Trophoblast cell (in vitro differentiated cells and primary cell): Measurements from ENCODE around the gene EPS8L3.

Source experiments
- DNase-seq, 2 donors: peaks; one replicate each; pipeline ENCODE4 v3.0.0-alpha.2; 2016
- H2AFZ ChIP-seq: 2 replicates; pipeline ENCODE4 v1.6.1; 2013; ENCODE audit warnings: low read length, moderate library complexity, mild to moderate bottlenecking; ENCODE audit not compliant: insufficient read depth, poor library complexity
- H2AK5ac ChIP-seq: 2 replicates; pipeline ENCODE4 v1.6.1; 2013; ENCODE audit warnings: mild to moderate bottlenecking, low read length
- H2BK120ac ChIP-seq: 2 replicates; pipeline ENCODE4 v1.6.1; 2013; ENCODE audit warnings: low read length, mild to moderate bottlenecking, moderate library complexity; ENCODE audit not compliant: insufficient read depth, poor library complexity
- H2BK12ac ChIP-seq: 2 replicates; pipeline ENCODE4 v1.6.1; 2013; ENCODE audit warnings: mild to moderate bottlenecking, low read length, moderate library complexity
- H2BK5ac ChIP-seq: 2 replicates; pipeline ENCODE4 v1.6.1; 2013; ENCODE audit warnings: low read length, low read depth, moderate library complexity, mild to moderate bottlenecking; ENCODE audit not compliant: poor library complexity
- H3K14ac ChIP-seq: 2 replicates; pipeline ENCODE4 v1.6.1; 2013; ENCODE audit warnings: mild to moderate bottlenecking, low read length
- H3K18ac ChIP-seq: 2 replicates; pipeline ENCODE4 v1.6.1; 2013; ENCODE audit warnings: mild to moderate bottlenecking, low read length
- H3K23ac ChIP-seq: 2 replicates; pipeline ENCODE4 v1.6.1; 2013; ENCODE audit warnings: low read length
- H3K27ac ChIP-seq: 2 replicates; pipeline ENCODE4 v1.5.1; 2013; ENCODE audit warnings: low read depth, mild to moderate bottlenecking, inconsistent platforms, low read length, moderate library complexity
- H3K27me3 ChIP-seq: 2 replicates; pipeline ENCODE4 v1.6.1; 2013; ENCODE audit warnings: inconsistent platforms, mild to moderate bottlenecking, low read length, moderate library complexity; ENCODE audit not compliant: insufficient read depth
- H3K36me3 ChIP-seq, 2 experiments: 1 replicate in 1 of 2; 2 replicates in 1 of 2; pipeline ENCODE4 v1.6.1; 2013; ENCODE audit warnings: low read length in 2 of 2, mild to moderate bottlenecking in 2 of 2, moderate library complexity in 1 of 2; ENCODE audit not compliant: insufficient read depth in 2 of 2, control insufficient read depth in 1 of 2
- H3K4ac ChIP-seq: 2 replicates; pipeline ENCODE4 v1.6.1; 2013; ENCODE audit warnings: low read depth, mild to moderate bottlenecking, low read length, moderate library complexity
- H3K4me1 ChIP-seq, 2 experiments: 1 replicate in 1 of 2; 2 replicates in 1 of 2; pipeline ENCODE4 v1.6.1; 2013; ENCODE audit warnings: low read length in 2 of 2, mild to moderate bottlenecking in 2 of 2, moderate library complexity in 1 of 2; ENCODE audit not compliant: insufficient read depth in 2 of 2, control insufficient read depth in 1 of 2
- H3K4me2 ChIP-seq: 2 replicates; pipeline ENCODE4 v1.6.1; 2013; ENCODE audit warnings: inconsistent platforms, mild to moderate bottlenecking, low read length, moderate library complexity
- H3K4me3 ChIP-seq: 2 replicates; pipeline ENCODE4 v1.5.1; 2013; ENCODE audit warnings: mild to moderate bottlenecking, low read depth, low read length, inconsistent platforms
- H3K79me1 ChIP-seq: one replicate; pipeline ENCODE4 v1.6.1; 2013; ENCODE audit warnings: low read length
- H3K79me2 ChIP-seq: 2 replicates; pipeline ENCODE4 v1.6.1; 2013; ENCODE audit warnings: low read length, mild to moderate bottlenecking; ENCODE audit not compliant: control insufficient read depth, insufficient read depth, poor library complexity
- H3K9ac ChIP-seq: 2 replicates; pipeline ENCODE4 v1.6.1; 2013; ENCODE audit warnings: mild to moderate bottlenecking, low read length
- H3K9me3 ChIP-seq: 2 replicates; pipeline ENCODE4 v1.6.1; 2013; ENCODE audit warnings: low read depth, mild to moderate bottlenecking, control low read depth, inconsistent platforms, low read length; ENCODE audit not compliant: insufficient read depth
- H4K12ac ChIP-seq: 2 replicates; pipeline ENCODE4 v1.6.1; 2013; ENCODE audit warnings: low read depth, mild to moderate bottlenecking, low read length, moderate library complexity
- H4K8ac ChIP-seq: 2 replicates; pipeline ENCODE4 v1.6.1; 2013; ENCODE audit warnings: low read depth, mild to moderate bottlenecking, low read length, moderate library complexity
- H4K91ac ChIP-seq: one replicate; pipeline ENCODE4 v1.6.1; 2013; ENCODE audit warnings: low read depth, mild to moderate bottlenecking, low read length, moderate library complexity
- WGBS: extraction: QIAGEN DNeasy Blood & Tissue Kit; methylation state at CpG from one replicate; pipeline ENCODE4 v1.1.7; 2013; ENCODE audit warnings: missing lambda C conversion rate; ENCODE audit not compliant: insufficient read length, insufficient coverage; ENCODE audit errors: extremely low coverage; 5-methylcytosine and 5-hydroxymethylcytosine counted together

Gene EPS8L3

GRCh38 chr1:109803901-109804331 is 40.2 kb upstream of the EPS8L3 start:
- no peak overlapping the region for H3K4me3 ChIP-seq
- H3K4me1 ChIP-seq, result peaks cover 2 to 8% of the 10 kb centered on the region in 2 experiments
- H2AFZ ChIP-seq, result no peak overlapping the region
- no peak overlapping the region for H2BK12ac ChIP-seq
- no peak overlapping the region for H3K9ac ChIP-seq
- no peaks in the 10 kb centered on the region for H3K27me3 ChIP-seq
- H3K79me2 ChIP-seq, result no peaks in the 10 kb centered on the region
- H2BK120ac ChIP-seq, result no peak overlapping the region
- no peak overlapping the region for H3K23ac ChIP-seq
- no peak overlapping the region for H3K18ac ChIP-seq
- WGBS, result no CpG with 5 or more reads among the region's 10 CpGs
- no peak for DNase-seq
- H3K4me2 ChIP-seq, result no peak overlapping the region
- H3K36me3 ChIP-seq, result no peaks in the 10 kb centered on the region
- H4K8ac ChIP-seq, result no peak overlapping the region
- H3K27ac ChIP-seq, result no peak overlapping the region
- H3K9me3 ChIP-seq, result no peaks in the 10 kb centered on the region
- no peak overlapping the region for H3K14ac ChIP-seq
- no peak overlapping the region for H4K12ac ChIP-seq
- H2AK5ac ChIP-seq, result no peak overlapping the region
- H4K91ac ChIP-seq, result no peak overlapping the region
- H3K4ac ChIP-seq, result no peak overlapping the region
- no peaks in the 10 kb centered on the region for H3K79me1 ChIP-seq
- no peak overlapping the region for H2BK5ac ChIP-seq

GRCh38 chr1:109802901-109803561 is 39.3 kb upstream of the EPS8L3 start:
- Histone ChIP-seq H3K4ac (no peak overlapping the region), H3K36me3 (no peaks in the 10 kb centered on the region), H3K4me2 (no peak overlapping the region), H2BK120ac (no peak overlapping the region), H2BK5ac (no peak overlapping the region), H4K8ac (no peak overlapping the region), H3K4me3 (no peak overlapping the region), H3K79me1 (no peaks in the 10 kb centered on the region), H3K9ac (no peak overlapping the region), H3K27ac (no peak overlapping the region), H3K23ac (no peak overlapping the region), H3K9me3 (no peaks in the 10 kb centered on the region), H2AK5ac (no peak overlapping the region), H2BK12ac (no peak overlapping the region), H4K91ac (no peak overlapping the region), H4K12ac (no peak overlapping the region), H3K79me2 (no peaks in the 10 kb centered on the region), H2AFZ (no peak overlapping the region), H3K4me1 (peaks cover 0 to 3% of the 10 kb centered on the region in 2 experiments), H3K27me3 (no peaks in the 10 kb centered on the region), H3K18ac (no peak overlapping the region), H3K14ac (no peak overlapping the region)
- no CpG with 5 or more reads among the region's 5 CpGs for WGBS
- DNase-seq, result no peak

GRCh38 chr1:109802136-109802900 is 38.6 kb upstream of the EPS8L3 start:
- no peak overlapping the region for H3K4me3 ChIP-seq
- no peak overlapping the region for H4K91ac ChIP-seq
- no peak overlapping the region for H3K18ac ChIP-seq
- no peak overlapping the region for H3K9ac ChIP-seq
- H3K4me2 ChIP-seq, result no peak overlapping the region
- DNase-seq, result no peak
- no peaks in the 10 kb centered on the region for H3K79me2 ChIP-seq
- no peak overlapping the region for H2AK5ac ChIP-seq
- H3K14ac ChIP-seq, result no peak overlapping the region
- H3K4me1 ChIP-seq, result peaks cover 0 to 3% of the 10 kb centered on the region in 2 experiments
- H3K79me1 ChIP-seq, result no peaks in the 10 kb centered on the region
- H3K27me3 ChIP-seq, result no peaks in the 10 kb centered on the region
- H2BK120ac ChIP-seq, result no peak overlapping the region
- no peak overlapping the region for H3K4ac ChIP-seq
- H2BK12ac ChIP-seq, result no peak overlapping the region
- no peak overlapping the region for H4K8ac ChIP-seq
- H3K36me3 ChIP-seq, result no peaks in the 10 kb centered on the region
- no CpG with 5 or more reads among the region's 17 CpGs for WGBS
- no peak overlapping the region for H3K27ac ChIP-seq
- no peak overlapping the region for H4K12ac ChIP-seq
- H3K23ac ChIP-seq, result no peak overlapping the region
- H2BK5ac ChIP-seq, result no peak overlapping the region
- H2AFZ ChIP-seq, result no peak overlapping the region
- no peaks in the 10 kb centered on the region for H3K9me3 ChIP-seq

GRCh38 chr1:109801791-109802135 is 38.0 kb upstream of the EPS8L3 start:
- Histone ChIP-seq H3K4me3 (no peak overlapping the region), H4K91ac (no peak overlapping the region), H3K9ac (no peak overlapping the region), H4K12ac (no peak overlapping the region), H3K23ac (no peak overlapping the region), H3K14ac (no peak overlapping the region), H3K4me1 (no peaks in the 10 kb centered on the region), H3K18ac (no peak overlapping the region), H2BK120ac (no peak overlapping the region), H3K79me1 (no peaks in the 10 kb centered on the region), H3K27me3 (no peaks in the 10 kb centered on the region), H3K9me3 (no peaks in the 10 kb centered on the region), H3K27ac (no peak overlapping the region), H2AFZ (no peak overlapping the region), H2BK12ac (no peak overlapping the region), H3K79me2 (no peaks in the 10 kb centered on the region), H3K4ac (no peak overlapping the region), H4K8ac (no peak overlapping the region), H3K4me2 (no peak overlapping the region), H3K36me3 (no peaks in the 10 kb centered on the region), H2BK5ac (no peak overlapping the region), H2AK5ac (no peak overlapping the region)
- WGBS, result no CpG with 5 or more reads among the region's 3 CpGs
- DNase-seq, result no peak
